Keratinocyte (primary cell): ENCODE measurements around the gene UQCR10. TPM values are rescaled to one million over a fixed set of nuclear protein-coding genes. Genes with fewer than 3 reads are reported as not detected.

Experiments
- DNase-seq: peaks from one replicate; pipeline ENCODE4 v3.0.0-alpha.2; 2011; ENCODE audit warnings: low read depth, missing footprints, low spot score
- FAIRE-seq: peaks from 2 replicates; lab custom pipeline; 2011; peaks lifted over from hg19 to GRCh38; lab: Jason Lieb, UNC
- H2AFZ ChIP-seq: 2 replicates; pipeline ENCODE4 v1.6.0; 2012; ENCODE audit warnings: low read length, control low read depth, inconsistent platforms; ENCODE audit not compliant: control insufficient read depth
- H3K27ac ChIP-seq: 2 replicates; pipeline ENCODE4 v1.5.1; 2011; ENCODE audit warnings: low read length; ENCODE audit not compliant: control insufficient read depth, insufficient read depth
- H3K27me3 ChIP-seq: 3 replicates; pipeline ENCODE4 v1.6.0; 2011; ENCODE audit warnings: low read length; ENCODE audit not compliant: control insufficient read depth, insufficient read depth; ENCODE audit errors: extremely low read depth
- H3K36me3 ChIP-seq, 2 experiments: 2 replicates in 1 of 2; 3 replicates in 1 of 2; pipeline ENCODE4 v1.5.1; 2011; ENCODE audit warnings: low read length in 2 of 2, mild to moderate bottlenecking in 1 of 2; ENCODE audit not compliant: control insufficient read depth in 2 of 2, insufficient read depth in 2 of 2; ENCODE audit errors: extremely low read depth in 1 of 2
- H3K4me1 ChIP-seq: 3 replicates; pipeline ENCODE4 v1.5.1; 2011; ENCODE audit warnings: low read length; ENCODE audit not compliant: control insufficient read depth, insufficient read depth; ENCODE audit errors: extremely low read depth
- H3K4me2 ChIP-seq: 3 replicates; pipeline ENCODE4 v1.6.0; 2011; ENCODE audit warnings: low read depth, low read length; ENCODE audit not compliant: control insufficient read depth, insufficient read depth; ENCODE audit errors: extremely low read depth
- H3K4me3 ChIP-seq, 3 experiments: fragments of 200-600 bp in 1 of 3; sonication (generic) in 1 of 3; 2 replicates in 2 of 3; 3 replicates in 1 of 3; pipeline ENCODE4 v1.5.1; 2011 to 2016; ENCODE audit warnings: low read length in 3 of 3, mild to moderate bottlenecking in 3 of 3, control low read depth in 2 of 3, inconsistent platforms in 1 of 3, low read depth in 1 of 3, mixed read lengths in 1 of 3, mixed run types in 1 of 3, moderate library complexity in 1 of 3; ENCODE audit not compliant: control insufficient read depth in 2 of 3, insufficient read depth in 2 of 3; ENCODE audit errors: extremely low read depth in 1 of 3
- H3K79me2 ChIP-seq: 2 replicates; pipeline ENCODE4 v1.6.0; 2012; ENCODE audit warnings: low read length; ENCODE audit not compliant: control insufficient read depth, insufficient read depth
- H3K9ac ChIP-seq: 3 replicates; pipeline ENCODE4 v1.6.0; 2011; ENCODE audit warnings: low read length; ENCODE audit not compliant: control insufficient read depth, insufficient read depth; ENCODE audit errors: extremely low read depth
- H3K9me1 ChIP-seq: 3 replicates; pipeline ENCODE4 v1.6.0; 2011; ENCODE audit warnings: low read length; ENCODE audit not compliant: control insufficient read depth, insufficient read depth; ENCODE audit errors: extremely low read depth
- H3K9me3 ChIP-seq: 2 replicates; pipeline ENCODE4 v1.5.1; 2012; ENCODE audit warnings: low read depth, low read length; ENCODE audit not compliant: control insufficient read depth
- H4K20me1 ChIP-seq: 3 replicates; pipeline ENCODE4 v1.6.0; 2011; ENCODE audit warnings: low read length; ENCODE audit not compliant: control insufficient read depth, insufficient read depth; ENCODE audit errors: extremely low read depth
- EZH2 ChIP-seq: IDR thresholded peaks from one replicate; pipeline ENCODE4 v1.6.1; 2012; ENCODE audit warnings: inconsistent platforms, mild to moderate bottlenecking, low read length, moderate library complexity
- dilution Hi-C: fragments of 300-500 bp; cut with MboI; formaldehyde crosslinking; loops from one replicate; pipeline ENCODE4 v1.7.0; 2020; ENCODE audit warnings: low sequenced_read_pairs; ENCODE audit not compliant: extremely low pct_ligation_motif_present
- polyA plus RNA-seq, 5 experiments: library from polyadenylated mRNA; depleted of rRNA in 3 of 5; stranded (reverse) in 3 of 5; stranded (forward) in 1 of 5; unstranded in 1 of 5; fragments of >200 nt; gene quantifications; 1 replicate in 1 of 5; 2 replicates in 3 of 5; 3 replicates in 1 of 5; pipeline versions ENCODE4 v1.2.1 to v1.2.3, GENCODE V29; 2011 to 2012; ENCODE audit warnings: missing spikeins in 2 of 5, low read depth in 1 of 5, low replicate concordance in 1 of 5
- TF ChIP-seq, protein P1 (sequence below), 3 experiments: IDR thresholded peaks in 1 of 3; conservative IDR thresholded peaks in 1 of 3; optimal IDR thresholded peaks in 1 of 3; 2 replicates in 2 of 3; 3 replicates in 1 of 3; pipeline versions ENCODE3 to v1.5.1; 2011; ENCODE audit warnings: low read length in 3 of 3, mild to moderate bottlenecking in 3 of 3, moderate library complexity in 2 of 3, control low read depth in 1 of 3, inconsistent platforms in 1 of 3; ENCODE audit not compliant: insufficient read depth in 2 of 3; ENCODE audit errors: extremely low read depth in 1 of 3

Gene UQCR10
- polyA plus RNA-seq, 1 donor (not counting 4 experiments of a cell fraction or from before 2014, with no cell fraction given), result 161 TPM

DNA sequence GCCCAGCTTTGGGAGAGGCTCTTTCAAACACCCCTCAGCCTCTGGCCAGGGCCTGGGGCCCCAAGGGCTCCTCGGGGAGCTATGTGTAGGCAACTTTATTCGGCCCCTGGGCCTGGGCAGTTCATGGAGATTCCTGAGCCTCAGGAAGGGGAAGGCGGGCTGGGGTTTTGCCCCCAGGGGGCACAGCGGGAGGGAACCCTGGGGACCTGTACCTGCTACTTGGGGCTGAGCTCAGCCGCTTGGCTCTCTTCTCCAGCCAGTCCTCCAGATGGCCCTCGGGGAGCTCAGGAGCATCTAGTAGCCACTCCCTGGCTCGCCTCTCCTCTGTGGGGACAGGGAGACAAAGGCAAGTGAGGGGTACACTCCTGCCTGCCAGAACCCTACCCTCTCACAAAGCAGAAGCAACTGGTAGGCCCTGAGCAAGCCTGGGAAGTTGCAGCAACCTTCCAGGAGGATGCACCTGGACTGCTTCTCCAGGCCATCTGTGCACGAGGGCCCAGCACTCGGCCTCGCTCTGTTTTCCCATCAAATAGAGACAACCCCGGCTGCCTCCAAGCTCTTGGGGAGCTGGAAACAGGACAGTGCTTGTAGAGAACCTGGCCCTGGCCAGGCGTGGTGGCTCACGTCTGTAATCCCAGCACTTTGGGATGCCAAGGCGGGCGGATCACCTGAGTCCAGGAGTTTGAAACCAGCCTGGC lies 28.9 kb upstream of the UQCR10 start:
- H3K36me3 ChIP-seq, result peaks cover 0 to 5% of the 10 kb centered on the region in 2 experiments
- H3K79me2 ChIP-seq, result no peaks in the 10 kb centered on the region
- H3K9me1 ChIP-seq, result no peaks in the 10 kb centered on the region
- TF ChIP-seq, protein P1, sequence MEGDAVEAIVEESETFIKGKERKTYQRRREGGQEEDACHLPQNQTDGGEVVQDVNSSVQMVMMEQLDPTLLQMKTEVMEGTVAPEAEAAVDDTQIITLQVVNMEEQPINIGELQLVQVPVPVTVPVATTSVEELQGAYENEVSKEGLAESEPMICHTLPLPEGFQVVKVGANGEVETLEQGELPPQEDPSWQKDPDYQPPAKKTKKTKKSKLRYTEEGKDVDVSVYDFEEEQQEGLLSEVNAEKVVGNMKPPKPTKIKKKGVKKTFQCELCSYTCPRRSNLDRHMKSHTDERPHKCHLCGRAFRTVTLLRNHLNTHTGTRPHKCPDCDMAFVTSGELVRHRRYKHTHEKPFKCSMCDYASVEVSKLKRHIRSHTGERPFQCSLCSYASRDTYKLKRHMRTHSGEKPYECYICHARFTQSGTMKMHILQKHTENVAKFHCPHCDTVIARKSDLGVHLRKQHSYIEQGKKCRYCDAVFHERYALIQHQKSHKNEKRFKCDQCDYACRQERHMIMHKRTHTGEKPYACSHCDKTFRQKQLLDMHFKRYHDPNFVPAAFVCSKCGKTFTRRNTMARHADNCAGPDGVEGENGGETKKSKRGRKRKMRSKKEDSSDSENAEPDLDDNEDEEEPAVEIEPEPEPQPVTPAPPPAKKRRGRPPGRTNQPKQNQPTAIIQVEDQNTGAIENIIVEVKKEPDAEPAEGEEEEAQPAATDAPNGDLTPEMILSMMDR (optimal IDR thresholded peaks at IDR 0.05 in 1 of 3, IDR thresholded peaks at IDR 0.05 in 1 of 3, conservative IDR thresholded peaks at IDR 0.05 in 1 of 3; ENCODE audit: extremely low read depth in 1 of 3, insufficient read depth in 2 of 3, low read length in 3 of 3), result no peak
- TF ChIP-seq EZH2, result no peak
- no peaks in the 10 kb centered on the region for H3K9me3 ChIP-seq
- no peak overlapping the region for H3K4me3 ChIP-seq
- H3K4me1 ChIP-seq, result peaks cover 3% of the 10 kb centered on the region
- no peaks in the 10 kb centered on the region for H4K20me1 ChIP-seq
- H3K27ac ChIP-seq, result no peak overlapping the region
- DNase-seq (no peak), FAIRE-seq (no peak)
- no peak overlapping the region for H3K9ac ChIP-seq
- dilution Hi-C loops, result no loop called here
- no peak overlapping the region for H3K4me2 ChIP-seq
- H2AFZ ChIP-seq, result no peak overlapping the region
- no peaks in the 10 kb centered on the region for H3K27me3 ChIP-seq

DNA sequence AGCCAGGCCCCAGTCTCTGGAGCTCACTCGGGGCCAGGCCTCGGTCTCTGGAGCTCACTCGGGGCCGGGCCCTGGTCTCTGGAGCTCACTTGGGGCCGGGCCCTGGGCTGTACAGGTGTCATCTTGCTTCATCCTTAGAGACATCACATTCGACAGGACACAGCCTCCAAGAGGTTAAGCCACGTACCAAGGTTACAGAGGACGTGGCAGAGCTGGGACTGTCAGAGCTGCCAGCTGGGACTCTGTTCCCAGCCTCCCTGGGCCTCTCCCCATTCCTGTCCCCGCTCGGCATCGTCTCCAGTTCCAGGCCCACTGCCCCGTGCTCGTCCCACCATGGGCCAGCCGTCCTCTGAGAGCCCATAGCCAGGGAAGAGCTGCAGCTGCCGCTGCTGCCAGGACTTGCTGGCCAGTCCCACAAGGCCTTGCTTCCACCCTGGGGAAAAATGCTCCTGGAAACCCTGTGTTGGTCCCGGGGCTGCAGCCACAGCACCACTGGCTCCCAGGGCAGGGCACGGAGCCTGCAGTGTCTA lies 27.8 kb upstream of the UQCR10 start:
- no peaks in the 10 kb centered on the region for H4K20me1 ChIP-seq
- dilution Hi-C loops, result no loop called here
- TF ChIP-seq, protein P1 (optimal IDR thresholded peaks at IDR 0.05 in 1 of 3, IDR thresholded peaks at IDR 0.05 in 1 of 3, conservative IDR thresholded peaks at IDR 0.05 in 1 of 3; ENCODE audit: extremely low read depth in 1 of 3, insufficient read depth in 2 of 3, low read length in 3 of 3), result no peak
- TF ChIP-seq EZH2, result no peak
- peaks cover under 1% of the 10 kb centered on the region for H3K4me1 ChIP-seq
- DNase-seq (no peak), FAIRE-seq (no peak)
- no peak overlapping the region for H3K4me3 ChIP-seq
- H3K9me3 ChIP-seq, result no peaks in the 10 kb centered on the region
- no peaks in the 10 kb centered on the region for H3K9me1 ChIP-seq
- H3K27me3 ChIP-seq, result no peaks in the 10 kb centered on the region
- no peak overlapping the region for H3K4me2 ChIP-seq
- no peaks in the 10 kb centered on the region for H3K79me2 ChIP-seq
- no peak overlapping the region for H3K27ac ChIP-seq
- H3K9ac ChIP-seq, result no peak overlapping the region
- H2AFZ ChIP-seq, result no peak overlapping the region
- peaks cover 0 to 5% of the 10 kb centered on the region in 2 experiments for H3K36me3 ChIP-seq
